GM18868 (cell line): ENCODE data around the gene CD276.

ENCODE experiments used
- ATAC-seq: cut with Tn5 transposase; IDR thresholded peaks from one replicate; pipeline ENCODE4 v1.9.1; 2021; ENCODE audit warnings: mild to moderate bottlenecking, moderate library complexity; ENCODE audit not compliant: unreplicated experiment

CD276 gene

DNA sequence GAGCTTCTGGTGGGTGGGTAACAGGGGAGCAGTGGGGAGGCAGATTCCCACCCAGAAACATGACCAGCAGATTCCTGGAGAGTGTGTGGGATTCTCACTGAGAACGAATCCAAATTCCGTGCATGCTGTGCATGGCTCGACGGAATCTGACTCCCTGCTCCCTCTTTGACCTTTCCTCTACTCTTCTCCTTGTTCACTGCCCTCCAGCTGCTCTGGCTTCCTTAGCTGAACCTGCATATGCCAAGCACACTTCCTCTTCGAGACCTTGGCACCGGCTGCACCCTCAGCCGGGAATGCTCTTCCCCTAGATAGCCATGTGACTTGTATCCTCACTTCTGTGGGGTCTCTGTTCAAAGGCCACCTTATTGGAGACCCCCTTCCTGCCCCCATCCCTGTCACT lies 62.7 kb downstream of the CD276 start:
- no peak for ATAC-seq

DNA sequence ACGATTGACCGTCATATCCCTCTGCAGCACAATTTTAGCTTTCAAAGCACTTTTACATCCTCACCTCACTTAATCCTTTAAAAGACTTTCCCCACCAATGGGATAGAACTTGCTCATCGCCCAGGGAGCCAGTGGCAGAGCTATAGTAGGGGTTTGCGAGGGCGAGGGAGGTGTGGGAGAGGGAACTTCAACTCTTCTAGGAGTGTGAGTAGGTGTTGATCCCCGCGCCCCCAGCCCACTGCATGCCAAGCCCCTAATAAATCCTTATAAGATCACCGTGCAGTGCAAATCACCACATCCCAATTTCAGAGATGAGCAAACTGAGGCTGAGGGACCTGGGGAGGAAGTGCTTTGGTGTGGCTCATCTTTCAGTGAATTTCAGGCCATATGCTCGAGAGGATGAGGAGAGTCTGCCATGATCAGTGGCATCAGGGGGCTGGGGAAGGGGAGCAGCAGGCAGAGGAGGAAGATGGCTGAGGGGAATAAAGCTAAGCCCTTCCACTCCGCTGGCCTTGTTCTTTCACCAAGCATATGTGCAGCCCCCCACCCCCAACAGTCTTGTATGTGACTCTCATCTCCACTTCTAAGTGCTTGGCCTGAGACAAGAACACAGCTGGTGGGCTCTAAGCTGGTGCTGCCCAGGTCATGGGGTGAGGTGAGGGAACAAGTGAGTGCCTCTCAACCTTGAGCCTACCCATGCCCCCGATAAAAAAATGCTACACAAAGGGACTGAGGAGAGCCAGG lies 63.8 kb downstream of the CD276 start:
- ATAC-seq: no peak

DNA sequence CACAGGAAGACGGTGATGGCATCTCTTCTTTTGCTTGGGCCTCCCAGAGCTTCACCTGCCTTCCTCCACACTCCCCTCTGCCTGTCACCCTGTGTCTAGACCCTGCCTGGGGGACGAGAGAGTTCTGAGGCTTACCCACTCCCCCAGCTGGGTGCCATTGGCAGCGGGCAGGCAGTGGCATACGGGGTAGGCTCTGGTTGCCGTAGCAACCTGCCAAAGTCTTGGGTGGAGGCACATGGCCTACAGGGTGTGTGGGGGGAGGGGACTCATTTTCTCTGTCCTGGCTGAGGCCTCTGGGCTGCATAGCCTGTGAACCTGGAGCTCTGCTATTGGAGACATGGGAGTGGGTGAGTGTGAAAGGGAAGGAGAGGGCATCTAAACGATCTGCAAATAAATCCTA lies 64.5 kb downstream of the CD276 start:
- no peak for ATAC-seq

DNA sequence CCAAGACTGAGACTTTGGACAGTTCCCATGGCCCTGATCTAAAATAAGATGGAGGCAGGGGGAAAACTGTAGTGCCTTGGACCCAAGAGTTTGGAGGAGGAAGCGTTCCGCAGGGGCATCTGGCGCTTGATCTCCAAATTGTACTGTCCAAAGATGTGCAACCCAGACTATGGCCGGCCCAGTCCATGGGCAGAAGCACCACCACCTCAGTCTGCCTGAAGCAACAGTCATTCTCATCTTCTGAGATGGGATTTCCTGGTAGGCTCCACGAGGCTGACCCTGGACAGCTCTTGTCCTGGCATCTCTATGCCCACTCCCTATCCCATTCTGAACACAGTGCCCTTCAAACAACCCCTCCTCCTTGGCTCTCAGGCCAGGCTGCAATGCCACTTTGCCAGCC lies 65.3 kb downstream of the CD276 start:
- no peak for ATAC-seq

DNA sequence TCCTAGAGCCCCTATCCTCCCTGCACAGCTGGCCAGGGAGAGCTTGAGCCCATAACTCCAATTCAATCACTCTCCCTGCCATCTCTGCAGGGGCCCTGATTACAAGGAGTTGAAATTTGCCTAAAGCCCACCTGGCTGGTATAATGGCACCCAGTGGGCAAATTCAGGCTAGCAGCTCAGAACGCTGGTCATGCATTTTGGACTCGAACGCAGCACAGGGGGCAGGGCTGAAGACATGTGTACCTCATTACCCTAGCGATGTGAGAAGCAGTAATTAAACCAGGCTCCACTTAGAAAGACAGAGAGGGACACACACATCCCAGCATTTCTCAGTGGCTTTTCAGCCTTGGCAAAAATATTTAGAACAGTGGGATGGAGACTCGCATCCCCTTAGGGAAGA lies 65.8 kb downstream of the CD276 start:
- ATAC-seq: no peak

DNA sequence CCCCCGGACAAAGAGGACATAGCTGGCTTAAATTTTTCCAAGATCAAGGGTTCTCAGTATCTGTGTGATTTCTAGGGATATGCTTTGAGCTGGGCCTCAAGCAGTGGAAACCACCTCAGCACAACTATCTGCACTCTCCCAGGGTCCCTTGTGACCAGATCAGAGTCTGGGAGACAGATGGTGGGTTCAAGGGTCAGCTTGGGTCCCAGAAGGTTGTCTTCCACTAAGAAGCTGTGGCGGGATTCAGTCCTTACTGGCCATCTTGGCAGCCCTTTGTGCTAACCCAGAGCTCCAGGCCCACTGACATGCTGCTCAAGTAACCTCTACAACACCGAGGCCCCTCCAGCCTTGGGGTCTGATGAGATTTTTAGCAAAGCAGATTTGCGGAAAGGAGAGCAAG lies 66.3 kb downstream of the CD276 start:
- ATAC-seq: no peak

DNA sequence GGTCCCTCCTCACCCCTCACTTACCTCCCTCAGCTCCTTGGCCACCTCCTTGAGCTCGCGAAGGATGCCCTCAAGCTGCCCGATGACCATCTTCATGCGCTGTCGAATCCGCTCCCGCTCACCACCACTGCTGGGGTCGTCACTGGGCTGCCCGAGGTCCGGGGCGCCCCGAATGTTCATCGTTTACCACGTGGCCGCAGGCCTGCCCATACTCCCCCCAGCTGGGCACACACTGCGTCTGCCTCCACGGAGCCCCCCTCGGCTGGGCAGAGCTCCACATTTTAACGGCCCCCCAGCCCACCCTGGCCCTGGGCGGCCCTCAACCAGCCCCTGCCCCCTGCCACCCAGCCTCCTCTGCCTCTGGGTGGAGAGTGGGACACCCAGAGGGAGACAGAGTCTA lies 66.8 kb downstream of the CD276 start:
- no peak for ATAC-seq

DNA sequence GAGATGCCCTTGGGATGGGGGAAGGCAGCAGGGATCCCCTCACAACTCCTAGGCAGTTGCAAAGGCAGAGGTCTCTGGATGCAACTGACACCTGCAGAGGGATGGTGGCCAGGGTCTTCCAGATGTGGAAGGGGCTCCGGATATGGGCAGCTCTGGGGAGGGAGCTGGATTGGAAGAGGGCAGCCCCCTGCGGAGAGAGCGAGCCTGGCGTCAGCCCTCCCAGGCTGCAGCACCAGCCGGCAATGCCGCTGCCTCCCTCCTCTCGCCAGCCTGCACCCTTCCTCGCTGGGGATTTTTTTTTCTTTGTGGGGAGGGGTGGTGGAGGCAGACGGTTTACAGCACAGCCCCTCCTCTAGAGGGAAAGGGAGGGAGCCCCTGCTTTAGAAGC lies 67.3 kb downstream of the CD276 start:
- ATAC-seq: no peak

DNA sequence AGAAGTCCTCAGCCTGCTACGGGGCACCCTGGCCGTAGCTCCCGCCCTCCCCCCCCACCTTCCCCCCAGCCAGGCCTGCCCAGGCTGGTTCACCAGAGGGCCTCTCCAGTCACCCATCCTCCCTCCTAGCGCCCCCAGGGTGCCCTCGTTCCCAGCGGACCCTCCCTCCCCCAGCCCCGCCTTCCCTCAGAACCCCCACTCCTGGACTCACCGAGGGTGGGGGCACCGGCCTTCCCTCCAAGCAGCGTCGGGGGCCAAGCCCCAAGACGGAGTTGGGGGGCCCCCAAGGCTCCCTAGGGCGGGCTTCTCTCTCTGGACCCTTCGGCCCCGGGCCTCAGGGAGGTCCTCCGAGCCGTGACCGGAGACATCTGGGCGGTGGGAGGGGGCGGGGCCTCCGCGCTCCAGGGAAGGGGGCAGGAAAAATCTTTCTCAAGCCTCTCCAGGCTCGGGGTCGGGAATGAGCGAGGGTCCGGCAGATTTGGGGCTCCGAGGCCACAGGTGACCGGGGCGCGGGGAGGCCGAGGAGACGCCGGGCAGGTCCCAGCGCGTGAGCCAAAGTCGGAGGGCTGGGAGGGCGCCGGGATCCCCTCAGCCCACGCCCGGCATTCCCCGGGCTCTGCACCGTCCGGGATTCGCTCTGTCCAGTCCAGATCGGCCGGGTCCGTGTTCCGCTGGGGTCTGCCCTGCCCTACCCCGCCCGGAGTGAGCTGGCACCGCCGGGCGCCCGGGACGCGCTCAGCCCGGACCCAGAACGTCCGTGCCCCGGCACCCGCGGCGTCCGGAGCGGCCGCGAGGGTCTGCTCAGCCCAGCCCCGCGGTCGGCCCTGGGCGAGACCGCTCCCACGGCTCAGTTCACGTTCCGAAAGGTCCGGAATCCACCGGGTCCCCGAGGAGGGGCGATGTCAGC lies 68.0 kb downstream of the CD276 start:
- ATAC-seq: no peak

DNA sequence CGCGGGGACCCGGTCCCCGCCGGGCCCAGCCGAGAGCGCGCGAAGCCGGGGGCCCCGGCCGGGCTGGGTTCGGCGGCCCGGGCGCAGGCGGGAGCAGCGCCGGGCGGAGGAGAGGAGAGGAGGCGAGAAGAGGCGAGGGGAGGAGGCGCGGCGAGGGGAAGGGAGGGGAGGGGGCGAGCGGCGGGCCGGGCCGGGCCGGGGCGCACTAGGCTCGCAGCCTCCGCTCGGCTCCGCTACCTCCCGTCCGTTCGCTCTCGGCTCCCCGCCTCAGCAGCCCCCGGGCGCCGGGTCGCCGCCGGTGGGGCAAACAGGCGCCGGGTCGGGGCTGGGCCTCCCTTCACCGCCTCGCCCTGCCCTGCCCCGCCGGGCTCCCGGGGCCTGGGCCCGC lies 68.6 kb downstream of the CD276 start:
- no peak for ATAC-seq

DNA sequence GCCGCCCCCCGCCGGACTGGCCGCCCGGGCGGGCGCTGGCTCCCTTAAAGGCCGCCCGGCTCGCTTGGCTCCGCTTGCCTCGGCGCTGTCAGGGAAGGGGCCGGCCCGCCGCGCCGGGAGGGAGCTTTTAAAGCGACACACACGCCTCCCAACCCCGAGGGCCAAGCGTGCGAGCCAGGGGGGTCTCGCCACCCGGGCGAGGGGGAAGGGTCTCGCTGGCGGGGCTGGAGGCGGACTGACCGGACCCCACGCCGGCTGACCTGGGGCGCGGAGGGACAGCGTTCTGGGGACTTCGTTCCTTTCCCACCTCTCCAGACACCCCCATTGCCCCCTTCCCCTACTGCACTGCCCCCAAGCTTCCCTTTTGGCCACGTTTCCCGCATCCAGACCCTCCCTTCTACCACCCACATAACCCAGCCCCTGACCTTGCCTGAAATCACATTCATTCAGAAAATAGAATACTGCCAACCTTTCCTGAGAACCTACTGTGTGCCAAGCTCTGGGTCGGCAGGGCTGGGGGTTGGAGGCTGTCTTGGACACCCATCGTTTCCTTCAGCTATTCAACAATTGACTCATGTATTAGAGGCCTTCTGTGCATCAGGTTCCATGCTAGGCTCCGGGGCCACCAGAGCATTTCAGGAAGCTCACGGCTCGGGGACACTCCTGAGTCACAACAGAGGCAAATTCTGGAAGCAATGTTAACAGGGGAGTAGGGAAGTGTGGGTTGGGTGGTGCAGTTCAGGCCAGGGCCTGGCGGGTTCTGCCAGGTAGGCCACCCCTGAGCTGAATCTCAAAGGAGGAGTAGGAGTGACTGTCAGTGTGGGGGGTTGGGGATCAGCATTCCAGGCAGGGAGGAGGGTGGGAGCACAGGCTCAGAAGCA lies 69.3 kb downstream of the CD276 start, which contains the start of gene INSYN1:
INSYN1 (minus strand) TSS at position 102 of the 881 bp plus-strand sequence. CDS start 2,221 bp downstream, outside the sequence.
- ATAC-seq: no peak

DNA sequence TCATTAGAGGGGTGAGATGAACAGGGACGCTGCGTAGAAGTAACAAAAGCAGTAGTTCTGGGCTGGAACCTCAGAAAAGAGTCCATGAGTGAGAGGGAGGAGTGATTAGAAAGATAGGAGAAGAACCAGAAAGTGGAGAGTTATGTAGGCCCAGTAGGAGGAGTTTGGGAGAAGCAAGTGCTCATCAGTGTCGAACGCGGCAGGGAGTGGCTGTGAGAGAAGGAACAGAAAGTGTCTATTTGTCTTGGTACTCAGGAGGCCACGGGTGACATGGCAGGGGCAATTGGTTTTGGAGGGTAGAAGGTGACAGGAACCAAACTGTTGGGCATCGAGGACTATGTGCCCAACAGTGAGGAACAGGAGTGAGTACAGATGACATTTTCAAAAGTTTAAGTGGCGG lies 70.3 kb downstream of the CD276 start:
- no peak for ATAC-seq

DNA sequence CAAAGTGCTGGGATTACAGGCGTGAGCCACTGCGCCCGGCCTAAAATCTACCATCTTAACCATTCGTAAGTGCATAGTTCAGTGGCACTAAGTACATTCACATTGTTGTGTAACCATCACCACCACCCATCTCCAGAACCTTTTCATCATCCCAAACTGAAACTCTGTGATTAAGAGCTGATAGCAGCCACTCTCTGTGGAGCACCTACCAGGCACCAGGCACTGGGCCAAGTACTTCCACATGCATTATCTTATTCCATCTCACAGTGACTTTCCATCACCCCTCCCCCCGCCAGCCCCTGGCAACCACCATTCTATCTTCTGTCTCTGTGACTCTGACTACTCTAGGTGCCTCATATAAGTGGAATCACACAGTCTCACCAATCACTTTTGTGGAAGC lies 71.3 kb downstream of the CD276 start:
- ATAC-seq: no peak

DNA sequence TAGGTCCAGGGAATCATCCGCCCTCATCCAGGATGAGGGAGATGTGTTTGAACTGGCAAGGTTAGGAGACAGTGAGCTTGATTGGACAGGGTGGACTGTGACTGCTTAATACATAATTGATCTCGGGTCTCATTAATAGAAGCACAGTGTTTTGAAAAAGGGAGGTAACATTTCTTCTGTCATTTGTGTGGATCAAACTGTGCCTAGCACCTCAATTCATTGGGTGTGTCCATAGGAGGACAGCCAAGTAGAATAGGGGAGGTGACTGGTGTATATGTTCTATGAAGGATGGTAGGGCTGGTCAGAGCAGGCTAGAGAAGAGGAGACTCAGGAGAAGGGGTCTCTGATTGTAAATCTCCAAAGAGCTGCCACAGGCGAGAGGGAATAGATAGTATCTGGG lies 71.8 kb downstream of the CD276 start:
- no peak for ATAC-seq

DNA sequence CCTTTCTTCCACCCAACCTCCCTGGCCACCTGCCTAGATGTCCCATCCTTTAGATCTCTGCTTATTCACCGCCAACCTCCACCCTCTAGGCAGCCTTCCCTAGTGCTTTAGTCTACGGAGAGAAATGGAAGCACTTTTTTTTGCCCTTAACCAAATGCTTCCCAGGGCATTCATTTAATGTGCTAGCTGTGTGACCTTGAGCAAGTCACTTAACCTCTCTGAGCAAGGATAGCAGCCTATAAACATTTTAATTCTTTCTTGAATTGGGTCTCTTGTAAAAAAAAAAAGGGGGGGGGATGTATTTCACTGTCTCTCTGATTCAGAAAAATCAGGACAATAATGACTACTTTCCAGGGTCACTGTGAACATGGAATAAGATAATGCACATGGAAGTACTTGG lies 72.2 kb downstream of the CD276 start:
- no peak for ATAC-seq

DNA sequence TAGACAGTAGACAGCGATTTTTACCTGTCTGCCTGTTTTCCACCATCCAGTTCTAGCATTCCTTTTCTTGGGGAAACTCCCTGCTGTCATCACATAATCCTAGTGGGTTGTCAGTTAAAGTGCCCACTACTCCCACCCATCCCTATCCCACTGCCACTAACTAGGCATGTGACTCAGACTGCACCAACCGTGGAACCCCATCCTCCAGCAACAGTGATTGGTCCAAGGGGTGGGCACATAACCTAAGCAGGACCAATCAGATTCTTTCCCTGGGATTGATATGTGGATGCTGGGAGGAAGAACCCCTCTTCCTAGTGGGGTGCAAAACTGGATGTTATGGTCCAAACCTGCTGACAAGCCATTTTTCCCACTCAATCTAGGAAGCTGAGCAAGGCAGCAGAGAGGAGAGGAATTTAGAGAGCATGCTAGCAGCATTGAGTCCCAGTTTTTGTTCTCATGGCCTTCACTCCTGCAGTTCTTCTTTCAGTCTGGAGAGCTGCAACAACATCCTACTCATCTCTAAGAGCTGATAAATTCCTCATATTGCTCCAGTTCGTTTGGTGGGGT lies 72.8 kb downstream of the CD276 start:
- no peak for ATAC-seq

DNA sequence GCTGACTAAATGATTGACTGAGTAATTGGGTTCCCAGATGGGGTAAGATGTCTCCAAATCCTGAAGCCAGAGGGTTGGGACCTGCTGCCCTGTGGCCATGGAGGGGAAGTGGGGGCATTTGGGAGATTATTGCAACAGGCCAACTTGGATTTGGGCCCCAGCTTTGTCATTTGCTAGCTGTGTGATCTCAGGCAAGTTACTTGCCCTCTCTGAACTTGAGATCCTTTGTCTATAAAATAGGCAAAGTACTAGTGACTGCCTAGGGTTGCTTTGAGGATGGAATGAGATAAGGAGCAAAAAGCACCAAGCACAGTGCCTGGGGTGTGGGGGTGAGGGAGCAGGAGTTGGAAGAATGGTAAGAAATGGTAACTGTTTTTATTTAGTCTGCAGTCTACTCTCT lies 73.4 kb downstream of the CD276 start:
- no peak for ATAC-seq

DNA sequence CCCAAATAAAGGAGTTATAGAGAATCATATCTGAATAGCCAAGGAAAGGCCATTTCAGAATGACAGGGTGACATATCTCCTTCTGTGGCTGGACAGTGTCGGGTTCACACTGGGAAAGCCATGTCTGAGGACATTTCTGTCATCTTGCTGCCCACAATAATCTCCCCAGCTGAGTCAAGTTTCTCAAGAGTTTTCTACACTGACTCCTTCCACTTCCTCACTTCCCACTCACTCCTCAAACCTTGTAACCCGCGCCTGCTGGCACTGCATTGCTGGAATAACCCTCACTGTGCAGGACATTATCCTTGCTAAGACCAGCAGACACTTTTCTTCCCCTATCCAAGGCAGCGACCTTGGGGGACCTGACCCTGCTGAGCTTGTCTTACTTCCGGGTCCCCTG lies 74.3 kb downstream of the CD276 start:
- no peak for ATAC-seq

DNA sequence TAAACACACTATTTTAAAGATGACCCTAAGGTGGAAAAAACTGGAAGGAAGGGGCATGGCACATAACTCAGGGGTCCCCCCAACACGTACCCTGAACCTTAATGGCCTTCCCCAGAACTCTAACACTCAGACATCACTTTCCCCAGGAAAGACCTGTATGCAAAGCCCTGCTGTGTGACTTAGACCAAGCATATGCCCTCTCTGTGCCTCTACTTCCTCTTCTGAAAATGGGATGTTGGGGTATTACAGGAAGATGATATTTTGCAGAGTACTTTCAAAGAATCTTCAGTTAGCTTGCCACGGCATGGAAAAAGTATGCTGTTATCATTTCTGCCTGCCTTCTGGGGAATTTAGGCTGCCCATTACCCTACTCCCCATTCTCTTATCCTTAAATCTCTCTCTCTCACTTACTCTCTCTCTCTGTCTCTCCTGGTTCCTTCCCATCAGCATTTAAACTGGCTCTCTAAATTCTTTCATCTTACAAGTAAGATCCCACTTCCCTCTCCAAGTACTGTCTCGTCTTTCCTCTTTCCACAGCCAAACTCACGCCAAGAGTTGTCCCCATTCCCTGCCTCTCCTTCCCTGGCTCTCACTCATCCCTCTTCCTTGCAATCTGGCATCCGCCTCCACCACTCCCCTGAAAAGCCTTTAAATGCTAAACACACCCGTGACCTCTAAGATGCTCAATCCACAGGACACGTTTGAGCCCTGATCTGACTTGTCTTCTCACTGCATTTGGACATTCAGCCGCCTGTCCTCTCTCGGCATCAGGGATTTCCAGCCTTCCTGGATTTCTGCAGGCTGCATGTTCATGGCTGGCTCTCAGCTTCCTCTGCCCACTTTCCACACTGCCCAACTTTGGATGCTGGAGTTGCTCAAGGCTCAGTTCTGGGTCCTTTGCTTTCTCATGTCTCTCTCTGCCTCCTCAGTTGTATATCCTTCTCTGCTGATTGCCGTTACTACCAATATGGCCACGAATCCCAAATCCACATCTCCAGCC lies 76.4 kb downstream of the CD276 start:
- no peak for ATAC-seq

DNA sequence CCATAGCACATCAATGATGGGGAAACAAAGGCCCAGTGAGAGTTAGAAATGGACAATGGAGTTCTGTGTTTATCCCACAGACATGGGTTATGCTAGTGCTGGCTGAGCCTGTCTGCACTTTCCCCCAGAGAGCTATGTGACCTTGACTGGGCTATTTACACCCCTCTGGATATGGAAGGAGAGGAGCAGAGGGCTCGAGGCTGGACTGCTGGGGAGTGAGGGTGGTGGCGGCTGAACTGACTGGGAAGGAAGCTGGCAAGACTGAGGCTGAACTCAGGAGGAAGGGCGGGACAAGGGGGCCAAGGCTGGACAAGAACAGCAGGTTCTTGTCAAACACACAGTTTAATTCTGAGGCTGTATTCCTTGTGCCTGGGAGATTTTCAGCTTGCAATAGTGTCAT lies 79.7 kb downstream of the CD276 start:
- no peak for ATAC-seq
